RKO (cell line): ENCODE results near the gene SPAG17.
"Not testable (repeated sequence)": the region's sequence is repeated elsewhere in the genome, so short reads cannot be mapped to it uniquely, and the experiment has no call there.

Experiments used
- DNase-seq: peaks from one replicate; pipeline ENCODE4 v3.0.0-alpha.2; 2016; ENCODE audit warnings: low spot score

Gene SPAG17

DNA sequence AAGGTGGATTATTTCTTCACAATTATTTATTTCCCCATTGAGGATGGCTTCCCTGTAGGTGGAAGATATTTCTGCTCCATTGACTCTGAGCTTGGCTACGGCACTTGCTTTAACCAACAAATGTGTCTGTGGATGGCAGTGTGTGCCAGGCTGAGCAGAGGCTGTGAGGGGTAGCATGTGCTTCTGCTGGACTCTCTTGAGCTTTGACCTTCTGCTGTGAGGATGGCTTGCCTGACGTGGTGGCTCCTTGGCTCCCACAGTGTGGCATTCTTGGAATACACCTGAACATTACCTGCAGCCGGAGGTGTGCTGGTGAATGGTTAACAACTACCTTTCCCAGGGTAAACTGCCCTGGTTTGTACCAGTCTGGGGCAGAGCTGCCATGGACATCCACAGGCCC, 208.6 kb downstream of the SPAG17 start:
- no peak for DNase-seq

DNA sequence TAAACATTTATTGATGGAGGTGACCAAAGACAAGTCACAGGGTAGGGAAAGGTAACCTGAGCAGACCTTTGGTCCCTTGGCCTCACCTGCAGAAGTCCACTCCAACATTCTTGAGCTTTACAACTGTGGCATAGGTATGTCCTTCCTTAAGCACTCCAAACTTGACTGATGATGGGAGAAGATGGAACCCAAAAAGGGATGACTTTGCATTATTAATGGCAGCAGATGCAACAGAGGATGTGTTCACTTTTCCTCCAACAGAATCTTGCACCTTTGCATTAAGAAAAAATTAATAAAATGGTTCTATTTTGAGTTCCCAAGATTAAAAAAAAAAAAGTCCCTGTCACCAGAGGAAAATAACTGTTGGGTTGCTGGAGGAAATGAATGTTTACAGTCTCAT, 213.3 kb downstream of the SPAG17 start:
- DNase-seq = no peak

DNA sequence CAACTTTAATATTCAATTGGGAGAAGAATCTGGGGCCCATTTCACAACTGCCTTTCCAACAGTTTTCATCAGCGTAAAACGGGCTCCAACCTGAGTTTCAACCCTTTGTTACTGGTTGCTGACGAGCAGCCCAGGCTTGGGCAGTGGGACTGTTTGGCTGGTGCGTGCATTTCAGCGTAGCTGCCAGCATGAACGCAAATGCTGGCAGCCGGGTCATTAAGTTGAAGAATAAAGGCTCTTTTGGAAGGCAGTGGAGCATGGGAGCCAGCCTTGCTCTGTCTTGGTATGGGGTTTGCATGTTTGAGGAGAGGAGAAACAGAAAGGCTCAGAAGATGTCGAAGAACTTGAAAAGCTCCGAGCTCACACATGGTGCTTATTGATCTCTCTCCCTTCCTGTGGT, 214.8 kb downstream of the SPAG17 start:
- DNase-seq = no peak

DNA sequence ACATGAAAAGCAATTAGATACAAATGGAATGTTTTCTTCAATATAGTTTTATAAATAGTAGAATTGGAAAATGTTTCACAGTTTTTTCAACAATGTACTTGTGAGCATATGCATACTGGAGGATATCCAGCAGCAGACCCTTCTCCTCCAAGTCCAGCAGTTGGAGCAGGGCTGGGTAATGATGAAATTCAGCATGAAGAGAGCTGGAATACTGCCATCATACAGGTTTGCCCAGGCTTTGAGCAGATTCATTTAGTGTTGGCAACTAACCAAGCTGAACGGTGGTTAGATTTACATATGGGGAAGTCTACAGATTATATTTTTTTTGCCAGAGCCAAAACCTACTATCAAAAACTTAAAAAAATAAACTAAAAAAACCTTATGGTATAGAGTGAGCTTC, 217.1 kb downstream of the SPAG17 start:
- no peak for DNase-seq

DNA sequence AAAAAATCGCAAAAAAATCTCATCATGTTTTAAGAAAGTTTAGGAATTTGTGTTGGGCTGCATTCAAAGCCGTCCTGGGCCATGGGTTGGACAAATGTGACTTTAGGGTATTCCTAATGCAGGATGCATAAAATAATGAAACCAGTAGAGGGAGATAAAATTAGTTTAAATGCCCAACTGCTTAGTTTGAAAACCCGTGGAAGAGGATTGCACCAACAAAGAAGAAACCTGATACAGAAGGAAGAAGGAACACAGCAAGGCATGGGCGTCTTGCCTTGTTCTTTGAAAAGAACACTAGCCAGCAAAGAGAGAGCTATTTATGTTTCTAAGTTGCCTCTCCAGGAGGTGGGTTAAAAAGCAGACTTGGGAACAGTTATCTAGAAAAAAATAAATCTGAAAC, 217.6 kb downstream of the SPAG17 start:
- DNase-seq = peak; percentile 15

DNA sequence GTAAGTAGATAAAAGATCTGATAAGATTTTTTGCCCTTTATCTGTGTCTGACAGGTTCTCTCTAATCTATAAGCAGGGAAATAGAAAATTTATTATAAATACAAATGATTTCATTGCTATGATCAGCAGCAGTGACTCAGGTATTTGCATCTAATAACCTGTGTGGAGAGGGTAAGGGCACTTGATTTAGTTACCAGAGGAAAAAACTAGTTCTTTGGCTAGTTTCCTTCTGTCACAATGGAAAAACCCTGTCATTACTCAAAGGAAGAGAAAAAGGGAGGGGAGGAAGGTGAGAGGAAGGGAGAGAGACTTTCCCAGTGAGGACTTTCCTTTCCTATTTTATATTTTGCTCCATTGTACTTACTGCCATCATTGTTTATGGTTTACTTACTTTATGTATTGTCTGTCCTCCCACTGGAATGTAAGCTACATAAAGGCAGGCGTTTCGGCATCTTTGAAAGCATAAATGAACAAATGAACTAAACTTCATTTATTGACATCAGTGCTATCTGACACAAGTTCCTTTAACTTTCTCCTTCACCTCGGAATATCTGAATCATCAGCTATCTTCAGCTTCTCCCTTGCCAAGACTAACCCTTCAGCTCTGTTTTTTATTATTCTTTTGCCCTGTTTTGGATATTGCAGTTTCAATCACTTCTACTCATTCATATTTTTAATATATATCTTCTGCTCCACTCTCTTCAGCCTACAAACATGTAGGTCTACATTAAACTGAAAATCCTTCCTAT, 220.6 kb downstream of the SPAG17 start:
- DNase-seq = no peak

DNA sequence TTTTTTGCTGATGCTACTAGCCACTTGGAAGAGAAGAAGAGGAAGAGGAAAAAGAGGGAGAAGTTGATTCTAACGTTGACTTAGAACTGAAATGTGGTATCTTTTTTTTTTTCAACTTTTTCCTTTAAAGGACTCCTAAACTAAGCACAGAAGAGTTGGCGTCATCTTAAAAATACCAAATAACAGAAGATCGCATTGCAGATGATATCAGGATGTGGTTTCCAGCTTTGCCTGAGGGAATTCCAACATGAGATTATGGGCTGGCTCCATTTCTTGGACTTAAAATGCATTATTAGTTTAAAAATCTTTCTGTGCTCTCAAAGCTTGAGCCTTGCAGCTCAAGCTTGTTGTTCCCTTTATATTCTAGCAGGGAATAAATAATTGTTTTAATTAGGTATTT, 225.7 kb downstream of the SPAG17 start:
- no peak for DNase-seq

DNA sequence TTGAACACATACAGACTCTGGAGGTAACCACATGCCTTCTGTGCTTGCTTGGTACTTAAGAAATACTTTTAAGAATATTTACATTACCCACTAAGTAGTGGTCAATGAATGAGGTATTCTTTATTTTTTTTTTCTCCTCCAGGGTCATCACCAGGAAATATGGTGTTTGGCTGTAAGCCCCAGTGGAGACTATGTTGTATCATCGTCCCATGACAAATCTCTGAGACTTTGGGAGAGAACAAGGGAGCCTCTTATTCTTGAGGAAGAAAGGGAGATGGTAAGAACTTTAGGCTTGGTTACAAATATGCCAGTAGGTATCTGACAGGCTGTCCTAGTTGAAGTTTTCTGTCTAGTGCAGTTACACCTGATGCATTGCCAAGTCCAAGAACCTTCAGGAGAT, 232.6 kb downstream of the SPAG17 start:
- DNase-seq = no peak

DNA sequence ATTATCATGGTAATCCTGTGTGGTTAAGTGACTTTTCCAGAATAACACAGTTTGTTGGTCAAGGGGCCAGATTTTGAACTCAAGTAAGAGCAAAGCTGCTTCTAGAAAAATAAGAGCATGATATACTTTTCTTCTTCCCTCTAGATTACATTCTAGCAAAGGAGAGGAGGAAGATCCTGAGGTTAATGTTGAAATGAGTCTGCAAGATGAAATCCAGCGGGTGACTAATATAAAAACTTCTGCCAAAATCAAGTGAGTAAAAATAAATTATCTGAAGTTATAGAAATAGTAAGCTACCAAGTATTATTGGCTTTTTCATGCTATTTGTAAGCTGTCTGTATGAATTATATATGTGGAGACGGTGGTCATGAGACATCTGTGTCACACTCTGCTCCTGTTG, 242.7 kb downstream of the SPAG17 start:
- no peak for DNase-seq

DNA sequence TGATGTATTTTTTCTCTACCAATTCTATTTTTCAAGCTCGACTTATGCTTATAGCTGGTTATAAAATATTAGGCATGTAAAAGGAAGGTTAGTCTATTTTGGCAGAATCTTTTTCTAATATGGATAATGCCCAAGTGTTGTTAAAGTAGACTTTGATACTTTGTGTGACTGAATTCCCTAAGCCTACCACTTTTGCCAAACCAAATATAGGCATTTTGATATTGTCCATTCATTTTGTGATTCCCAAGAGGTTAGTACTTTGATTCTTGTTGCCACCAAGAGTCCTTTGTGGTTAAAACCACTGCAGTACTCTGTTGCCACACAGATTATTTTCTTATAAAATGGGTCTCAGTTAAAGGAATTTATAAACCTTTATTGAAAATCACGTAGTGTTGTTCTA, 251.3 kb downstream of the SPAG17 start:
- no peak for DNase-seq

DNA sequence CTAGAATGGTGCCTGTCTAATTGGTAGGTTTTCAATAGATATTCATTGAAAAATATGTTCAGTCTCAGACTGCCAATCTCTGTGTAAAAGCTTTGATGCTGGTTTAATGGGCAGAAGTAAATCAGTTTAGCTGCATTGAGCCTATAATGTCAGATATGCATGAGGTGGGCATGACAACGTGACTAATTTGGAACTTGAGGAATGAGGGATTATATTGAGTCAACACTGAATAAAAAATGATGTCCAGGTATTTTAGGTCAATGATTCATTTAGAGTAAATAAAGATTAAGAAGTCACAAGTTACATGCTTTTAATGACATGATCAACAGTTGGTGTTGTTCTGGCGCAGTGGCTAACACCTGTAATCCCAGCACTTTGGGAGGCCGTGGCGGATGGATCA, 252.5 kb downstream of the SPAG17 start:
- DNase-seq = peak; percentile 47

DNA sequence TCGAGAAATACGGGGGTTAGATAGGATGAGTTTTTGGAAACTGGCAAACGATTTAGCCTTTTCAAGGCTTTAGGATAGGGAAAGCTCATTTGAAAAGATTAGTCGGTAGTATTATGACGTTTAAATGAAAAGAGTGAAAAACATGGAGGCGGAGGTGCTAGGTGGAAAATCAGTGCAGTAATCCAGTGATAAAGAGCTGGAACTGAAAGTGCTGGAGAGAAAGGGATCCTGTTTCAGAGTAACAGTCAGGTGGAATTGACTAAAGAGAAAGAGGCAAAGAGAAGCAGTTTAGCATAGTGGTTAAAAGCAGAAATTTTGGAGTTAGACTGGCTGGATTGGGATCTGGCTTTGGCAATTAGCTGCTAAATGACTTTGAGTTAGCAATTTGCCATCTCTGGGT, 254.5 kb downstream of the SPAG17 start:
- no peak for DNase-seq

DNA sequence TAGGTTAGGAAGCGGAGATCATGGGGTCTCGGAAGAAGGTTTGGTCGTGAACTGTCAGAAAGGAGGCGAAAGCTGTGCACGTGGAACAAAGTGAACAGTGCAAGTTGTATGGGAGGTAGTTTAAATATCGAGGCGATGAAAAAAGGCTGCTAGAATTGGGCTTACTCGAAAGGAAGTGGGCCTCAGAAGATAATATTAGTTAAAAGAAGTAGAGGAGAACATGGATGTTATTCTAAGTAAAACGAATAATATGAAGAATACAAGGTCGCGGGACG, 254.9 kb downstream of the SPAG17 start:
- peak; percentile 20 for DNase-seq

DNA sequence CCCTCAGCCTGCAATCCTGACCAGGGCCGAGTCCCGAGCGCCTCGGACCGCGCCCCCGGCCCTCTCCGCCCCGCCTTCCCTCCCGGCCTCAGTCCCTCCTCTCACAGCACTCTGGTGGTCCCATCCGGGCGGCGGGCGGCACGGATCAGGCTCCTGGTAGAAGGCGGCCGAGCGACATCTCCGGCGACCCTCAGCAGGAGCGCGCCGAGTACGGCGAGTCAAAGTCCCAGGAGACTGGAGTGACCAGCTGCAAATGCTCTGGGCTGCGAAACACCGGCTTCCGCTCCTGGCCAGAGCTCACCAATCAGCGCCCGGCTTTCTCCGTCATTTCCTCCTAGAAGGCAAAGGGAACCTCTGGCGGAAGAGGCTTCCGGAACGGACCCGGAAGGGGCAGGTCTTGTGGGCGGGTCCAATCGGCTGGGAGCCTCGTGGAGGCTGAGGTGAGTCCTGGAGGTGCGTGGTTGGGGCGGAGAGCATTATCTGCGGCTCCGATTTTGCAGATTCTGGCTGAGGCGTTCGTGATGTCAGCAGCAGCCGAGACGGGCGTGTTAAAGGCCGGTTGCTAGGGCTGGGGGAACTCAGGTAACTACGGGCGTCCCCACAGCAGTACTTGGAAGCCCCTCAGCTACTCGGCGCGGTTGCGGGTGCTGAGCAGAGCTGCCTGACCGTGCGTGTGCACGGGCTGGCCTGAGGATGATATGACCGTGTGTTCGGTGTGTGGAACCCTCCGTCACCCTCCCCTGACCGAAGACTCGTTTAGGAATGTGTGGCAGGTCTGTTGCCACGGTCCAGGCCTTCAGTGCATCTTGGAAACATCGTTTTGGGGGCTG, 255.5 kb downstream of the SPAG17 start, which contains the start of the genes GDAP2 and WDR3:
GDAP2 (minus strand) TSS at position 279 of the 830 bp plus-strand sequence. CDS start 9,264 bp downstream, outside the sequence.
WDR3 (plus strand) TSS at position 397 of the 830 bp plus-strand sequence. CDS start 3,581 bp downstream, outside the sequence.
- peak; percentile 96 for DNase-seq

DNA sequence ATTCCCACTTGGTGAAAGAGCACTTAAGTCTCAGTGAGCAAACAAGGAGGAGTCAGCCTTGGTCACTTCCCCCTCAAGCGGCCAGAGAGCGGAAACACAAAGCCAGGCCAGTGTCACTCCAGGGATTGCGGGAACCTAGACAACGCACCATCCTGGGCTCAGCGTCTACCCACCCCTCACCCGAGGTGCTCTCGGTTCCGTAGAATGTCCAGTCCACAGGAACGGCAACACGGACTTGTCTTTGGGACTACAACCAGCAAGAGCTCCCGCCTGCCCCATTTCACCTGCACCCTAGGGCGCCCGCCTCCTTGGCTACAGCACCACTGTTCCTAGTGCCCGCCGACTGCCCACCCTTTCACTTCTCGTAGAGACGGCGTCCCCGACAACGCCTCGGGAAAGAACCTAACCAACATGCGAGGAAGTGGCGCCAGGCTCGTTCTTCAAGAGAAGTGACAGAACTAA, 256.1 kb downstream of the SPAG17 start:
- peak; percentile 87 for DNase-seq

DNA sequence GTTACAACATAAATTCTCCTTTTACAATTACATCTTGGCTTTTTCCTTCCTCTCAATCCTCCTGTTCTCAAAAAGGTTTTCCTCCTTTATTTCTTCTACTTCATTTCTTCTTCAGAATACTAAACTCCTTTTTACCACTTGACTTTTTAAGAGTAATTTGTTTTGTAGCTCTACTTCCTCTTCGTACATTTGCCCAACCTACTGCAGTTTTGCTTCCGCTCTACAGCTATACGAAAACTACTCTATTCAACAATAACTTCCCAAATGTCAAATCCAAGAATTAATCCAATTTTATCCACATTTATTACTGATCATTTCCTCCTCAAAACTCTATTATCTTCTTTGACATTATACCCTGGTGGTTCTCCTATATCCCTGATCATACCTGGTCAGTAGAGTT, 259.0 kb downstream of the SPAG17 start:
- DNase-seq = no peak

DNA sequence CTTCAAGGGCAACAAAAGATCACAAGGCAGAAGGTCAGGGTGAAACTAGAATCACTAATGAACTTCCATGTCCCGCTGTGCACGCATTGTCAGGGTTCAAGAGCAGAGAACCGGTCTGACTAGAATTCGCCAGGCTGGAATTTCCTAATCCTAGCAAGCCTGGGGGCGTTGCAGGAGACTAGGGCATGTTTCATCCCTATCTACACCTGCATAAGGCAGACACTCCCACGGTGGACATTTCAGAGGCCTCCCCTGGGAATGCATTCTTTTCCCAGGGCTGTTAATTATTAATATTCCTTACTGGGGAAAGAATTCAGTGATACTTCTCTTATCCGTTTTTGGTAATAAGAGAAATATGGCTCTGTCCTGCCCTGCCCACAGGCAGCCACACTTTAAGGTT, 262.3 kb downstream of the SPAG17 start:
- not testable (repeated sequence) for DNase-seq

DNA sequence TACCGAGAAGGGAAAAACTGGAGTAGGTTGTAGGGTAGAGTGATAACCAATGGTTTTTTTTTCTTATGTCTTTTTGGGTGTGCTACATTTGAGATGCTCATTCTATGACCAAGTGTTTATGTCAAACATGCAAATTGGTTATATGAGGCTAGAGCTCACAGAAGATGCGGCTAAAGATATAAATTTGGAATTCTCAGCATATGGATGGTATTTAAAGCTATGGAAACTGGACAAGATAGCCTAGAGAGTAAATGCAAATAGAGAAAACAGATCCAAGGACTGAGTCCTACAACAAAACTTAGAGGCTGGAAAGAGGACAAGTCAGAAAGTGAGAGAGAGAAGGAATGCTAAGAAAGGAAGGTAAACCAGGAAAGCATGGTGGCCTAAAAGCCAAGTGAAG, 263.0 kb downstream of the SPAG17 start:
- no peak for DNase-seq

DNA sequence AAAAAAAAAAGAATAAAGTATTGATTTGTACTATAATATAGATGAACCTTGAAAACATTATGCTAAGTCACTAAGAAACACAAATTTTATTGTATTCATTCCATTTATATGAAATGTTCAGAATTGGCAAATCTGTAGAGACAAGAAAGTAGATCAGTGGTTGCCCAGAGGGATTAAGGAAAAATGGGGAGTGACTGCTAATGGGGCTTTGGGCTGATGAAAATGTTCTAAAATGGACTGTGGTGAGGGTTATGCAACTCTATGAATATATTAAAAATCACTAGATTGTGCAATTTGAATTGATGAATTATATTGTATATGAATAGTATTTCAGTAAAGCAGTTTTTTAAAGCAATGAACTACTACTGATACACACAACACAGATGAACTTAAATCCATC, 265.7 kb downstream of the SPAG17 start:
- no peak for DNase-seq

DNA sequence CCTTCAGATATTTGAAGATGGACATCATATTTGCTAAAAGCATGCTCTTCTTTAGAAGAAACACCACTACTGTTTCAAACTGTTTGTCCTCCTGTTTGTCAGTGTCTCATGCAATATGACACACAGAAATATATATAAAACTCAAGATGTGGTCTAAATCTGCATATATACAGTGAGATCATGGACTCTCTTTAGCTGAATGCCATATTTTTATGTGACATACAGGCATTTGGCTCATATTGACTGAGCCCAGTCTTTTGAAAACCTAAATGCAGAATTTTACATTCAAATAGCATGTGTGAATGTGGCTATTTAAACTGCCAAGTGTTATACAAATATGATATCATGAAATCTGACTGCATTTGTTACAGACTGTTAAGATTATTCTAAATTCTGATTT, 274.0 kb downstream of the SPAG17 start:
- DNase-seq = no peak

DNA sequence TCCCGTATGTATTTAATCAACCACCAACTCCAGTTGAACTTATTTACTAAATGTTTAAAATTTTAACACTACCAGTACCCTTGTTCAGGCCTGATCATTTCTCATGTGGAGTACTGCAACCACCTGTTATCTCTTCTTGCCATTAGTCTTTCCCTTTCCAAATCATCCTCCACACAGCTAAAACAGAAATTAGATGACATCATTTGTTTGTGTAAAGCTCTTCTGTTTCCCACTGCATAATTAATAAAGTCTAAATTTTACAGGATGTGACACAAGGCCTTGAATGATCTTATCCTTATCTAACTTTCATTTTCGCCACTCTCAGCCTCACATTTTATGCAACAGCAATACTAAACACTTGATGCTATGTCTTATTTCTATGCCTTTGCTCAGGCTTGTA, 280.0 kb downstream of the SPAG17 start:
- no peak for DNase-seq

DNA sequence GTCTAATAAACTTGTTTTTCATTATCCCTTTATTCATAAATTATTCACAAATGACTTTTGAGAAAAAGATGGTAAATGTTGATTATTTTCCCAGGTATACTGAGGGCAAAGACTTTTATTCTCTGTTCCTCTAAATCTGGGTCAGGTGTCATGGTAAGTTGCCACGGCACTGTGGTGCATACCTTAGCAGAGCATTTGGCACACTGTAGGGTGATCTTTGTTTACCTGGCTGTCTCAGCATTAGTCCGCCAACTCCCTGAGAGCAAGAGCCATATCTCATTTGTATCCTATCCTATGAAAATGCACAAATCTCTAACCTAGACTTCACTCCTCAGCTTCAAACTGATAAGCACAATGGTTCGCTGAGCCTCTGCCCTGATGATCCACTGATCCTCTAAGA, 280.5 kb downstream of the SPAG17 start:
- DNase-seq = no peak
